Measurements from ENCODE around the gene CTXND1. TPM values are rescaled to one million over a fixed set of nuclear protein-coding genes. Genes with fewer than 3 reads are reported as not detected.
"Not testable (repeated sequence)": the region's sequence is repeated elsewhere in the genome, so short reads cannot be mapped to it uniquely, and the experiment has no call there.

Gene CTXND1
- not detected for total RNA-seq

DNA sequence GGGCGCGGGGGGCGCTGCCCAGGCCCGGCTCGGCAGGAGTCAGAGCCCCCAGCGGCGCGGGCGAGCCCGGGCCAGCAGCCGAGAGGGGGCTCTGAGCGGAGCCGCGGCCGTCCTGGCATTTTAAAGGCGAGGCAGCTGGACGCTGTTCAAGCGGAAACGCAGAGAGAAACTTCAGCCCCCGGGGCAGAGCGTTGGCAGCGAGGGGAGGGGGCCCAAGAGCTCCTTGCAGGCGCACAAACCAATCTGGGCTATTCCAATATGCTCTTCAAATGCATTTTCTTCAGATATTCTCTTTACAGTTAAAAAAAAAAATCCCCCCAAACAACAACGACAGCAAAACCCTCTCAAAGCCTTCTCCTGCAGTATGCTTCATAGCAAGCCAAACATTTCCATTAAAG, at the start of gene CTXND1:
TSS of gene CTXND1 (minus strand) at position 93 of the 398 bp plus-strand sequence. CDS start 50,264 bp downstream, outside the sequence.
- no peak within 1 kb of the TSS for H3K27ac Mint-ChIP-seq
- DNase-seq: no peak
- peaks cover 46% of the 10 kb centered on the region for H3K27me3 Mint-ChIP-seq (ENCODE audit: low read depth)
- intact Hi-C loops (cut with micrococcal nuclease): no loop called here
- H3K4me3 Mint-ChIP-seq: peak within 1 kb of the TSS; percentile 16
- CTCF ChIA-PET: no interaction called here
- no peaks in the 10 kb centered on the region for H3K36me3 Mint-ChIP-seq (ENCODE audit: low read depth)
- H3K4me1 Mint-ChIP-seq (ENCODE audit: low read depth): peaks cover 6% of the 10 kb centered on the region
- no peaks in the 10 kb centered on the region for H3K9me3 Mint-ChIP-seq

DNA sequence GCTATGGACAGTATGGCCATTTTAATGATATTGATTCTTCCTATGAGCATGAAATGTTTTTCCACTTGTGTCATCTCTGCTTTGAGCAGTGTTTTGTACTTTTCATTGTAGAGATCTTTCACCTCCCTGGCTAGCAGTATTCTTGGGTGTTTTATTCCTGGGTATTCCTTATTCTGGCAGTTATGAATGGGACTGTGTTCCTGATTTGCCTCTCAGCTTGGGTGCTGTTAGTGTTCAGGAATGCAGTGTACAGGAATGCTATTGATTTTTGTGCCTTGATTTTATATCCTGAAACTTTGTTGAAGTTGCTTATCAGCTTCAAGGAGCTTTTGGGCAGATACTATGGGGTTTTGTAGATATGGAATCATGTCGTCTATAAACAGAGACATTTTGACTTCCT, 49.5 kb upstream of the CTXND1 start:
- H3K27ac Mint-ChIP-seq: no peak overlapping the region
- CTCF ChIA-PET: interaction anchor here (1.1 kb wide), 1 partner anchor 68 kb away, joined by 3 read pairs; no protein-coding TSS in a partner anchor
- H3K9me3 Mint-ChIP-seq: peaks cover 4% of the 10 kb centered on the region
- DNase-seq: no peak
- peaks cover 3% of the 10 kb centered on the region for H3K27me3 Mint-ChIP-seq (ENCODE audit: low read depth)
- intact Hi-C loops (cut with micrococcal nuclease): no loop called here
- H3K4me3 Mint-ChIP-seq: no peak overlapping the region
- H3K36me3 Mint-ChIP-seq (ENCODE audit: low read depth): no peaks in the 10 kb centered on the region
- no peaks in the 10 kb centered on the region for H3K4me1 Mint-ChIP-seq (ENCODE audit: low read depth)

DNA sequence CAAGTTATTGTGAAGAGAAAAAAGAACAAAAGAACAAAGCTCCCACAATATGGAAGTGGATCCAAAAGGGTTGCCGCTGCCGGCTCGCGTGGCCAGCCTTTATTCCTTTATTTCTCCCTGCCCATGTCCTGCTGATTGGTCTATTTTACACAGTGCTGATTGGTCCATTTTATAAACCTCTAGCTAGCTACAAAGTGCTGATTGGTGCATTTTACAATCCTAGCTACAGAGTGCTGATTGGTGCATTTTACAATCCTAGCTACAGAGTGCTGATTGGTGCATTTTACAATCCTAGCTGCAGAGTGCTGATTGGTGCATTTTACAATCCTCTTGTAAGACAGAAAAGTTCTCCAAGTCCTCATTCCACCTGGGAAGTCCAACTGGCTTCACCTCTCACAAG, 43.8 kb upstream of the CTXND1 start:
- DNase-seq; H3K4me3 Mint-ChIP-seq; H3K4me1 Mint-ChIP-seq (ENCODE audit: low read depth); CTCF ChIA-PET; H3K9me3 Mint-ChIP-seq; intact Hi-C loops (cut with micrococcal nuclease); H3K27me3 Mint-ChIP-seq (ENCODE audit: low read depth); H3K36me3 Mint-ChIP-seq (ENCODE audit: low read depth); H3K27ac Mint-ChIP-seq: not testable (repeated sequence)

DNA sequence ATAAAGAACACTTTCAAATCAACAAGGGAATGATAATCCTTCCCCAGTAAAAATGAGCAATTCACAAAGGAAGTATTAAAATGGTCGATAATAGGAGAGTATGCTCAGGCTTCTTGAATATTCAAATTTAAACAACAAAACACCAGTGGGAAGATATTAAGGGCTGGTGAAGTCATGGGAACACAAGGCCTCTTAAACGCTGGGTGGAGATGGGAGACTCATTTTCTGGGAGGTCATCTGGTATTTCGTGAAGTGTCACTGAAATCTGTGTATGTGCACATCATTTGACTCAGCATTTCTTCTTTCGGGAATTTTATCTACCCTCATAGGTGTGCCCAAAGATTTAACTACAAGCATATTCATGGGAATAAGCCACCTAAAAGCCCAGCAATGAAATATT, 40.1 kb upstream of the CTXND1 start:
- Mint-ChIP-seq H3K27ac (no peak overlapping the region), H3K36me3 (ENCODE audit: low read depth) (no peaks in the 10 kb centered on the region), H3K27me3 (ENCODE audit: low read depth) (no peaks in the 10 kb centered on the region), H3K9me3 (no peaks in the 10 kb centered on the region), H3K4me1 (ENCODE audit: low read depth) (no peaks in the 10 kb centered on the region), H3K4me3 (no peak overlapping the region)
- CTCF ChIA-PET: no interaction called here
- intact Hi-C loops (cut with micrococcal nuclease): no loop called here
- DNase-seq: no peak

DNA sequence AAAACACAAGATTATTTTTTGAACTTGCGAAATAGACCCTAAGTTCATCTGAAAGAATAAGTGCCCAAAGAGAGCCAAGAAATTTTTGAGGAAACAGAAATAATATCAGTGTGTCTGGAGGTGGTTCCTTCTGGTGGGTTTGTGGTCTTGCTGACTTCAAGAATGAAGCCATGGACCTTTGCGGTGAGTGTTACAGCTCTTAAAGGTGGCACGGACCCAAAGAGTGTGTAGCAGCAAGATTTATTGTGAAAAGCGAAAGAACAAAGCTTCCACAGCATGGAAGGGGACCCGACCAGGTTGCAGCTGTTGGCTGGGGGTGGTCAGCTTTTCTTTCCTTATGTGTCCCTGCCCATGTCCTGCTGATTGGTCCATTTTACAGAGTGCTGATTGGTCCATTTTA, 38.9 kb upstream of the CTXND1 start:
- H3K36me3 Mint-ChIP-seq (ENCODE audit: low read depth); H3K4me1 Mint-ChIP-seq (ENCODE audit: low read depth); H3K27me3 Mint-ChIP-seq (ENCODE audit: low read depth); H3K27ac Mint-ChIP-seq; intact Hi-C loops (cut with micrococcal nuclease); H3K4me3 Mint-ChIP-seq; DNase-seq; H3K9me3 Mint-ChIP-seq: not testable (repeated sequence)
- CTCF ChIA-PET: interaction anchor here (0.7 kb wide), 1 partner anchor 287 kb away, joined by 3 read pairs; no protein-coding TSS in a partner anchor

DNA sequence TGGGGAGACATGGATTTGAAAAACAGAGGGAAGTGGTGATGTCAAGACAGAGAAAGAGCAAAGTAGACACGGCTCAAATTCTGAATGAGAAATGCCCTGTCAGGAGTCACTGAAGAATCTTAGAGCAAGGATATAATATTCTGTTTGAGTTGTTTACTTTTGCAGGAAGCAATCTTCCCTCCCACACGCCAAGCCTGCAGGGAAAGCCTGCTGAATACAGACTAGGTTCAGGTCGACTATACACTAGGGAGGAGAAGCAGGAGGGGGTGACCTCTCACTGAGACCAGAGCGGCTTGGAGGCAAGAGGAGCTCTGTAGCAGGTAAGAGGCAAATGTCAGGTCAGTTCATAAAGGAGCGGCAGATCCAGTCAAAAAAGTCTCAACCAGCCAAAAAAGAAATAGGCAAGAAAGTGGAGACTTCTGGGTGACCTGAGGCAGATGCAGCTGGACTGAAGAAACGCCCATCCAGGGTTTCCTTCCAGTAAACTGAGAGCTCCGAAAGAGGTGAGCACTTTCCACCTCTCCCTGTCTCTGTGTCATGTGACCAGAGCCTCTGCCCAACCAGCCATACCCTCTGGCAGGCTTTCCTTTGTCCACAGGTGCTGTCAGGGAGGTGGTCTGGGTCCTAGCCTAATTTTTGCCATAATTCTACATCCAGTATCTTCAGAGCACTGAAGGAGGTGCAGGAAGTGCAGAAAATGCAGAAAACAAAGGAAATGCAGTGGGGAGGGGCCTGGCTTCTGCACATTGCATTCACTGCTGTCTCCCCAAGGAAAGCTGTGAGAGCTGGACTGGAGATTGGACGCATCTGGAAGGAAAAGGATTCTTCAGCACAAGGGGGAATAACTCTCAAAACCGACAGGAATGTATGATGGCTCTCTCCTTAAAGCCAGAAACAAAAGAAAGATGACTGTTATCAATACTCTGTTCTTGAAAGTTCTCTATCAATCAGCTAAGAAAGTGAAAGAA, 37.8 kb upstream of the CTXND1 start:
- peaks cover 2% of the 10 kb centered on the region for H3K27me3 Mint-ChIP-seq (ENCODE audit: low read depth)
- CTCF ChIA-PET: no interaction called here
- intact Hi-C loops (cut with micrococcal nuclease): no loop called here
- H3K36me3 Mint-ChIP-seq (ENCODE audit: low read depth): no peaks in the 10 kb centered on the region
- no peaks in the 10 kb centered on the region for H3K4me1 Mint-ChIP-seq (ENCODE audit: low read depth)
- H3K4me3 Mint-ChIP-seq: no peak overlapping the region
- H3K27ac Mint-ChIP-seq: no peak overlapping the region
- DNase-seq: no peak
- no peaks in the 10 kb centered on the region for H3K9me3 Mint-ChIP-seq

DNA sequence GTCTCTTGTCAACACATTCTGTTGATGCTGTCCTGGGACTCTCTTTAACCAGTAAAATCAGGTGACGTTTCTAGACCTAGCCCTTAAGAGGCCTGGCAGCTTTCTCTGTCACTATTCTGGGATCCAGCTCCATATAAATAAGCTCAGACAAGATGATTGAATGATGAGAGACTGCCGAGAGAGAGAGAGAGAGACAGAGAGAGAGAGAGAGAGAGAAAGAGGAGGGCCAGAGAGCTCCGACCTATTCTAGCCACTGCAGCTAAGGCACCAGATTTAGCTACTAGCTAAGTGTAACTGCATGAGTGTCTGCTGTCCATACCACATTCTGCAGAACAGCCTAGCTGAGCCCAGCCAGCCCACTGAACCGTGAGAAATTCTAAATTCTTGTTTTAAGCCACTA, 36.1 kb upstream of the CTXND1 start:
- H3K27me3 Mint-ChIP-seq (ENCODE audit: low read depth): peaks cover 2% of the 10 kb centered on the region
- intact Hi-C loops (cut with micrococcal nuclease): no loop called here
- no peak overlapping the region for H3K27ac Mint-ChIP-seq
- CTCF ChIA-PET: no interaction called here
- no peak for DNase-seq
- no peaks in the 10 kb centered on the region for H3K9me3 Mint-ChIP-seq
- no peaks in the 10 kb centered on the region for H3K36me3 Mint-ChIP-seq (ENCODE audit: low read depth)
- H3K4me1 Mint-ChIP-seq (ENCODE audit: low read depth): no peaks in the 10 kb centered on the region
- H3K4me3 Mint-ChIP-seq: no peak overlapping the region

DNA sequence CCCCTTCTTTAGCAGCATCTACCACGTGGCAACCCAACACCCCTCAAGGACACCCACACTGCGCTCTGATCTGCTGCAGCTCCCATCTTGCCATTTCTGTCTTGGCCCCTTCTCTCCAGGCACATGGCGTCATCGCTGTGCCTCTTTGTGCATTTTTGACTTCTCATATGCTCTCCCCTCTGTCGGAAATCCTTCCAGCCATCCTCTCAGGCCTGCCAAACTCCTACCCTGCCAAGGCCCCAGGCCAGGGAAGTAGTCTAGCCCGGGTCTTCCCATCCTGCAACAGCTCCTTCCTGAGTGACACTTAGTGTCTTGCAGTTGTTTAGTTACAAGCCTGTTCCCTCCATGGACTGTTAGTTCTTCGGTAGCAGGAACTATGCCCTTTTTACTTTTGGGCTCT, 34.0 kb upstream of the CTXND1 start:
- CTCF ChIA-PET: no interaction called here
- Mint-ChIP-seq H3K9me3 (no peaks in the 10 kb centered on the region), H3K27ac (no peak overlapping the region), H3K36me3 (ENCODE audit: low read depth) (no peaks in the 10 kb centered on the region), H3K27me3 (ENCODE audit: low read depth) (peaks cover 2% of the 10 kb centered on the region), H3K4me3 (no peak overlapping the region), H3K4me1 (ENCODE audit: low read depth) (no peaks in the 10 kb centered on the region)
- DNase-seq: no peak
- intact Hi-C loops (cut with micrococcal nuclease): no loop called here

DNA sequence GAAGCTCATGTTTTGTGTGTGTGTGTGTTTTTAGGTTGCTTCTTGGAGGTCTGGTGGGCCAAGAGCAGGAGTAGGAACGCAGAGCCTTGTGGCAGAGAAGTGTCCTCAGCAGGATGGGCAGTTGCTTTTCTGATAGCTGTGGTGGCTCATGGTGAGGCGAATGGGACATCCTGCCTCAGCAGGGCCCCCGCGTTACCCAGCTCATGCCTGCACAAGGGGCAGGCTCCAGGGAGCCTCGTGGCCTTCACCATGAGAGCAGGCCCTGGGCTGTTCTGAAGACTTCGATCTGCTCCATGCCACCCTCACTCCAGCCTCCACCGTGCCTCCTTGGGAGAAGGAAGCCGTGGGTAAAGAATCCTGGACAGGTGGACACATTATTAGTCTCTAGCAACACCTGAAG, 33.4 kb upstream of the CTXND1 start:
- Mint-ChIP-seq H3K36me3 (ENCODE audit: low read depth) (no peaks in the 10 kb centered on the region), H3K9me3 (no peaks in the 10 kb centered on the region), H3K27ac (no peak overlapping the region), H3K4me1 (ENCODE audit: low read depth) (no peaks in the 10 kb centered on the region), H3K4me3 (no peak overlapping the region), H3K27me3 (ENCODE audit: low read depth) (peaks cover 2% of the 10 kb centered on the region)
- CTCF ChIA-PET: no interaction called here
- intact Hi-C loops (cut with micrococcal nuclease): no loop called here
- DNase-seq: no peak

DNA sequence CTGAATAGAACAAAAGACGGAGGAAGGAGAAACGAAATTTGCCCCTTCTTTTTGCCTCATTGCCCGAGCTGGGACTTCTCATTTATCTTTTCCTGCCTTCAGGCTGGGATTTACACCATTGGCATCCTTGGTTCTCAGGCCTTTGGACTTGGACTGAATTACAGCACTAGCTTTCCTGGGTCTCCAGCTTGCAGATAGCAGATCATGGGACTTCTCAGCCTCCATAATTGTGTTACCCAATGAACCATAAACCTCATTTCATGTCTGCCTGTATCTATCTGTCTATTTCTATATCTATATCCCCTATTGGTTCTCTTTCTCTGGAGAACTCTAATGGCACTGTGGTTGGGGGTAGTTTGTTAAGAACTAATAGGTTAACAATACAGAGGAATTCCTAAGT, 31.5 kb upstream of the CTXND1 start:
- Mint-ChIP-seq H3K27me3 (ENCODE audit: low read depth) (peaks cover 2% of the 10 kb centered on the region), H3K36me3 (ENCODE audit: low read depth) (no peaks in the 10 kb centered on the region), H3K9me3 (no peaks in the 10 kb centered on the region), H3K4me1 (ENCODE audit: low read depth) (no peaks in the 10 kb centered on the region), H3K27ac (no peak overlapping the region), H3K4me3 (no peak overlapping the region)
- CTCF ChIA-PET: no interaction called here
- intact Hi-C loops (cut with micrococcal nuclease): no loop called here
- DNase-seq: no peak

DNA sequence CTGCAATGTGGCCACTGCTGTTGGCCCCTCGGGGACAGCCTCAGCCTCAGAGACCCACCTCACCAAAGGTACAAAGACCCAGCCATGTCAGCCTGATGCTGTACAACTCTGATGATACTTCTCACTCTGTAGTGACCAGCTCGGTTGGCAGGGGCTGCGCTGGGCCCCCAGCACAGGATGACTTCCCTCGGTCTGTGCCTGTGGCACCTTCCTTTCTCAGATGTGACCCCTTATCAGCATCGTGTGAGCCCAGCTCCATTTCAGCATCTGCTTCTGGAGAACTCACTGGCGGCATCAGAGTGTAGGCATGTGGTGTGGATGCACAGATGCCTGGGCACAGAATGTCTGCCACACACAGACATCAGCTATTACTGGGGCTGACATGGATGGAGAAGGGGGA, 25.1 kb upstream of the CTXND1 start:
- intact Hi-C loops (cut with micrococcal nuclease): loop anchor here (2.0 kb wide), 1 partner anchor 46 kb away; no protein-coding TSS in a partner anchor
- H3K27ac Mint-ChIP-seq: no peak overlapping the region
- H3K27me3 Mint-ChIP-seq (ENCODE audit: low read depth): peaks cover 7% of the 10 kb centered on the region
- H3K4me3 Mint-ChIP-seq: no peak overlapping the region
- CTCF ChIA-PET: no interaction called here
- H3K36me3 Mint-ChIP-seq (ENCODE audit: low read depth): no peaks in the 10 kb centered on the region
- no peaks in the 10 kb centered on the region for H3K4me1 Mint-ChIP-seq (ENCODE audit: low read depth)
- no peak for DNase-seq
- H3K9me3 Mint-ChIP-seq: no peaks in the 10 kb centered on the region

DNA sequence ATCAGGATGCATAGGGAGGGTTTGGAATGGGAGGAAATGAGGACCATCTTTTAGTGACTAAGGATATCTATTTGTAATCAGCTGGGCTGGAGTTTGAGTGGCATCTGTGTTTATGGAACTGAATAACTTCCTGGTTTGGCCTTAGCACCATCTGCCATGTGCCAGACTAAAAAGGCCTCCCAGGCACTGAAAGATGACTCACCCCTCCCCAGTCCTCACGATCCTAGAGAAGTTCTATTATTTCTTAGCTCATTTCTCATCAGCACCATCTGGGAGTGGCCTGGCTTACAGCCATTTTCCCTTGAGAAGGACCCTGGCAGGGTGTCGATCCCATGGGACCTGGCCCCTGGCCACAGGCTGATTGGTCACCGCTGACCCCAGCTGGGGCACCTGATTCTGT, 23.9 kb upstream of the CTXND1 start:
- no peak for DNase-seq
- CTCF ChIA-PET: no interaction called here
- Mint-ChIP-seq H3K27me3 (ENCODE audit: low read depth) (peaks cover 9% of the 10 kb centered on the region), H3K36me3 (ENCODE audit: low read depth) (no peaks in the 10 kb centered on the region), H3K4me1 (ENCODE audit: low read depth) (no peaks in the 10 kb centered on the region), H3K4me3 (no peak overlapping the region), H3K9me3 (no peaks in the 10 kb centered on the region), H3K27ac (no peak overlapping the region)
- intact Hi-C loops (cut with micrococcal nuclease): loop anchor here (2.0 kb wide), 1 partner anchor 45 kb away; no protein-coding TSS in a partner anchor

DNA sequence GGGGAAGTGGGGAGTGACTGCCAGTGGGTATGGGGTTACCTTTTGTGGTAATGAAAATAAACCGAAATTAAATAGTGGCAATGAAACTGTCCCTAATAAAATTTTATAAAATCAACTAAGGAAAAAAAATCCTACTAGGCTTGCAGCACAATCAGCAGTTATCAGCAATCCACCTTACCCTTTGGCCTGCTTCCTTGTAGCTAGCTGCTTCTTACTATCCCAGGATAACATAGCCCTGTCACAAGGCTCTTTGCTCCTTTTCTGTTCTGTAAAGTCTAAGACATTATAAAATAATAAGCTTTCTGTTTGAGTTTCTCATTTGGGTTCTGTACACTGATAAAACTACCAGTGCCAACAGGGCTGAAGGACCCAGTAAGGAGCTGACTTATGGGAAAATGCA, 23.0 kb upstream of the CTXND1 start:
- intact Hi-C loops (cut with micrococcal nuclease): no loop called here
- Mint-ChIP-seq H3K36me3 (ENCODE audit: low read depth) (no peaks in the 10 kb centered on the region), H3K27me3 (ENCODE audit: low read depth) (peaks cover 9% of the 10 kb centered on the region), H3K27ac (no peak overlapping the region), H3K4me3 (no peak overlapping the region), H3K9me3 (no peaks in the 10 kb centered on the region), H3K4me1 (ENCODE audit: low read depth) (no peaks in the 10 kb centered on the region)
- DNase-seq: no peak
- CTCF ChIA-PET: no interaction called here
